ENCODE results near the gene OR2Z1.
"Not testable (repeated sequence)": the region's sequence is repeated elsewhere in the genome, so short reads cannot be mapped to it uniquely, and the experiment has no call there.

Gene OR2Z1

DNA sequence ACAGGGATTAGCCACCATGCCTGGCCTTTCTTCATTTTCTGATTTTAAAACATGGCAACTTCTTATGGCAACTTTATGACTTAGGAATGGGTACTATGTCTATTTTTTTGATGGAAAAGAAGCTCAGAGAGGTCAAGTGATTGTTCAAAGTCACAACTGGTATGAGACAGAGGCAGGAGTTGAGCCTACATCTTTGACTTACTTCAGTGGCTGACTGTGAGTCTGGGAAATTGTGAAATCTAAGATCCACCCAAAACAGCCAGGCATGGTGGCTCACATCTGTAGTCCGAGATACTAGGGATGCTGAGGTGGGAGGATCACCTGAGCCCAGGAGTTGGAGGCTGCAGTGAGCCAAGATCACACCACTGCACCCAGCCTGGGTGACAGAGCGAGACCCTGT, 20.5 kb upstream of the OR2Z1 start:
- Histone ChIP-seq H3K4me1 (ENCODE audit: control insufficient read depth, low read length) (no peaks in the 10 kb centered on the region), H3K27me3 (ENCODE audit: control insufficient read depth, low read length) (no peaks in the 10 kb centered on the region; the same call in 1 of the 2 replicates), H3K79me2 (ENCODE audit: control insufficient read depth, low read length) (no peaks in the 10 kb centered on the region), H3K27ac (ENCODE audit: low read depth, low read length) (no peak overlapping the region), H3K4me2 (ENCODE audit: low read length) (no peak overlapping the region), H4K20me1 (ENCODE audit: control insufficient read depth, insufficient read depth, low read depth, low read length) (no peaks in the 10 kb centered on the region), H3K9me2 (replicated peaks; ENCODE audit: control insufficient read depth, low read length) (no peaks in the 10 kb centered on the region), H3F3A (ENCODE audit: control insufficient read depth, insufficient read depth) (no peaks in the 10 kb centered on the region), H3K4me3 (ENCODE audit: low read length) (no peak overlapping the region), H3K36me3 (ENCODE audit: control insufficient read depth, low read length) (no peaks in the 10 kb centered on the region), H3K9me3 (ENCODE audit: control insufficient read depth, insufficient read depth, low read length) (no peaks in the 10 kb centered on the region)
- TF ChIP-seq, protein P1, sequence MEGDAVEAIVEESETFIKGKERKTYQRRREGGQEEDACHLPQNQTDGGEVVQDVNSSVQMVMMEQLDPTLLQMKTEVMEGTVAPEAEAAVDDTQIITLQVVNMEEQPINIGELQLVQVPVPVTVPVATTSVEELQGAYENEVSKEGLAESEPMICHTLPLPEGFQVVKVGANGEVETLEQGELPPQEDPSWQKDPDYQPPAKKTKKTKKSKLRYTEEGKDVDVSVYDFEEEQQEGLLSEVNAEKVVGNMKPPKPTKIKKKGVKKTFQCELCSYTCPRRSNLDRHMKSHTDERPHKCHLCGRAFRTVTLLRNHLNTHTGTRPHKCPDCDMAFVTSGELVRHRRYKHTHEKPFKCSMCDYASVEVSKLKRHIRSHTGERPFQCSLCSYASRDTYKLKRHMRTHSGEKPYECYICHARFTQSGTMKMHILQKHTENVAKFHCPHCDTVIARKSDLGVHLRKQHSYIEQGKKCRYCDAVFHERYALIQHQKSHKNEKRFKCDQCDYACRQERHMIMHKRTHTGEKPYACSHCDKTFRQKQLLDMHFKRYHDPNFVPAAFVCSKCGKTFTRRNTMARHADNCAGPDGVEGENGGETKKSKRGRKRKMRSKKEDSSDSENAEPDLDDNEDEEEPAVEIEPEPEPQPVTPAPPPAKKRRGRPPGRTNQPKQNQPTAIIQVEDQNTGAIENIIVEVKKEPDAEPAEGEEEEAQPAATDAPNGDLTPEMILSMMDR (IDR thresholded peaks at IDR 0.05; ENCODE audit: low read depth, low read length, poor library complexity, severe bottlenecking) = no peak
- TF ChIP-seq EZH2phosphoT487 (IDR thresholded peaks at IDR 0.05; ENCODE audit: borderline replicate concordance, low read length) = no peak

DNA sequence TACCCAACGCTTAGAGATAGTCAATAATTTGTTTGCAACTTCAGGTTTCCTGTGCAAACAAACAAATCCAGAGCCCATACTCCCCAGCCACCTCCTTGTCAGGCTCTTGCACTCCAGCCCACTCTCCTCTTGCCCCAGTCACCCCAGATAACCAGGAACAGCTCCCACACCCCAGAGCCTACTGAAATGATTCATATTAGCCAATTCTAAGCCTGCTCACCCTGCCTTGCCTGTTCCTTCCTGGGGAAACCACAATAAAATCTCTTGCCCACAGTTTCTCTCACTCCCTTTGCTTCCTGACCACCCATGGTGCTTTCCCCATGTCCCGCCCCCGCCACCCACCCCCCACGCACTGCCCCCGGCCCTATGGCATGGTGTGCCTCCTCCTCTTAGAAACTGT, 19.1 kb upstream of the OR2Z1 start:
- Histone ChIP-seq H3K4me2 (ENCODE audit: low read length) (no peak overlapping the region), H3K9me3 (ENCODE audit: control insufficient read depth, insufficient read depth, low read length) (no peaks in the 10 kb centered on the region), H3K27ac (ENCODE audit: low read depth, low read length) (no peak overlapping the region), H3F3A (ENCODE audit: control insufficient read depth, insufficient read depth) (no peaks in the 10 kb centered on the region), H4K20me1 (ENCODE audit: control insufficient read depth, insufficient read depth, low read depth, low read length) (no peaks in the 10 kb centered on the region), H3K4me3 (ENCODE audit: low read length) (no peak overlapping the region), H3K4me1 (ENCODE audit: control insufficient read depth, low read length) (no peaks in the 10 kb centered on the region), H3K36me3 (ENCODE audit: control insufficient read depth, low read length) (no peaks in the 10 kb centered on the region), H3K79me2 (ENCODE audit: control insufficient read depth, low read length) (no peaks in the 10 kb centered on the region), H3K9me2 (replicated peaks; ENCODE audit: control insufficient read depth, low read length) (no peaks in the 10 kb centered on the region), H3K27me3 (ENCODE audit: control insufficient read depth, low read length) (no peaks in the 10 kb centered on the region; the same call in 1 of the 2 replicates)
- no peak for TF ChIP-seq EZH2phosphoT487 (IDR thresholded peaks at IDR 0.05; ENCODE audit: borderline replicate concordance, low read length)
- TF ChIP-seq, protein P1 (IDR thresholded peaks at IDR 0.05; ENCODE audit: low read depth, low read length, poor library complexity, severe bottlenecking) = no peak

GRCh38 chr19:8703223-8703622, 18.2 kb upstream of the OR2Z1 start:
- Histone ChIP-seq H3F3A (ENCODE audit: control insufficient read depth, insufficient read depth) (no peaks in the 10 kb centered on the region), H3K9me2 (replicated peaks; ENCODE audit: control insufficient read depth, low read length) (no peaks in the 10 kb centered on the region), H3K27me3 (ENCODE audit: control insufficient read depth, low read length) (no peaks in the 10 kb centered on the region; the same call in 1 of the 2 replicates), H3K9me3 (ENCODE audit: control insufficient read depth, insufficient read depth, low read length) (no peaks in the 10 kb centered on the region), H3K4me3 (ENCODE audit: low read length) (no peak overlapping the region), H3K4me1 (ENCODE audit: control insufficient read depth, low read length) (no peaks in the 10 kb centered on the region), H3K4me2 (ENCODE audit: low read length) (no peak overlapping the region), H3K27ac (ENCODE audit: low read depth, low read length) (no peak overlapping the region), H3K36me3 (ENCODE audit: control insufficient read depth, low read length) (no peaks in the 10 kb centered on the region), H3K79me2 (ENCODE audit: control insufficient read depth, low read length) (no peaks in the 10 kb centered on the region), H4K20me1 (ENCODE audit: control insufficient read depth, insufficient read depth, low read depth, low read length) (no peaks in the 10 kb centered on the region)
- TF ChIP-seq EZH2phosphoT487 (IDR thresholded peaks at IDR 0.05; ENCODE audit: borderline replicate concordance, low read length) = no peak
- TF ChIP-seq, protein P1 (IDR thresholded peaks at IDR 0.05; ENCODE audit: low read depth, low read length, poor library complexity, severe bottlenecking) = no peak

DNA sequence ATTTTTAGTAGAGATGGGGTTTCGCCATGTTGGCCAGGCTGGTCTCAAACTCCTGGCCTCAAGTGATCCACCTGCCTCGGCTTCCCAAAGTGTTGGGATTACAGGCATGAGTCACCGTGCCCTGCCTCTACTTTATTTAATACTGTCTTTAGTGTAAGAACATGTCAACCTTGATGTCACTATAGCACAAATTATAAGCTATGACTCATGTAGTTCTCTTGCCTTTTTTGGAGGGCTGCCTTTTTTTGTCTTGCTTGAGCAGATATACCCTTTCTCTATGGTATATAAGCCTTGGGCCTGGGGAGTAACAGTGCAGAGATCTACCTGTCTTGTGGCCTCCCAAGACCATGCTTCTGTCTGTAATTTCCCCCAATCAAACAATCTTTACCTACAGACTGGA, 16.1 kb upstream of the OR2Z1 start:
- not testable (repeated sequence) for H3K4me3 ChIP-seq (ENCODE audit: low read length); H3K79me2 ChIP-seq (ENCODE audit: control insufficient read depth, low read length); H3K4me1 ChIP-seq (ENCODE audit: control insufficient read depth, low read length); H3K9me3 ChIP-seq (ENCODE audit: control insufficient read depth, insufficient read depth, low read length); H3K27me3 ChIP-seq (ENCODE audit: control insufficient read depth, low read length); H3K9me2 ChIP-seq (replicated peaks; ENCODE audit: control insufficient read depth, low read length); H3K27ac ChIP-seq (ENCODE audit: low read depth, low read length); H4K20me1 ChIP-seq (ENCODE audit: control insufficient read depth, insufficient read depth, low read depth, low read length); H3K4me2 ChIP-seq (ENCODE audit: low read length); H3K36me3 ChIP-seq (ENCODE audit: control insufficient read depth, low read length); H3F3A ChIP-seq (ENCODE audit: control insufficient read depth, insufficient read depth)
